Left cardiac atrium (tissue), 4 donors: ENCODE data around the gene SNX2. TPM values are rescaled to one million over a fixed set of nuclear protein-coding genes. Genes with fewer than 3 reads are reported as not detected.
A peak's percentile ranks its signal among the peaks of the same experiment; 100 is the strongest.
"Not testable (repeated sequence)": the region's sequence is repeated elsewhere in the genome, so short reads cannot be mapped to it uniquely, and the experiment has no call there.

ENCODE experiments used
- ATAC-seq, 2 donors: fragments of 200-7000 bp; cut with Tn5 transposase; one replicate each; pipeline ENCODE4 v1.9.1; 2020; ENCODE audit warnings: mild to moderate bottlenecking in 2 of 2, moderate library complexity in 2 of 2
- DNase-seq: peaks from one replicate; pipeline ENCODE4 v3.0.0-alpha.2; 2020
- intact Hi-C, 2 donors: fragments of 100-400 bp; cut with DNase I; formaldehyde crosslinking; loops; one replicate each; pipeline versions ENCODE4 v1.14.1 to v1.15.1; 2022 to 2023
- total RNA-seq, 2 donors: library from RNA; stranded (reverse); fragmentation: NEBNext Ultra II Directional; extraction: Animal tissue kit (Norgen Biotek cat#: 25700); gene quantifications; one replicate each; pipeline ENCODE4 v1.2.1, GENCODE V29; 2021
- donor health status: DM: no; HTN: yes; CAD: no.
- donor health status: DM: no; HTN: yes; CAD: no; lungs with severe emphysema.
- donor health status: DM: yes; HTN: yes; CAD: no.
- donor health status: Dilated cardiomyopathy.

Gene SNX2
- total RNA-seq, 2 donors from 2014 or later: 37.3 to 52.6 TPM

DNA sequence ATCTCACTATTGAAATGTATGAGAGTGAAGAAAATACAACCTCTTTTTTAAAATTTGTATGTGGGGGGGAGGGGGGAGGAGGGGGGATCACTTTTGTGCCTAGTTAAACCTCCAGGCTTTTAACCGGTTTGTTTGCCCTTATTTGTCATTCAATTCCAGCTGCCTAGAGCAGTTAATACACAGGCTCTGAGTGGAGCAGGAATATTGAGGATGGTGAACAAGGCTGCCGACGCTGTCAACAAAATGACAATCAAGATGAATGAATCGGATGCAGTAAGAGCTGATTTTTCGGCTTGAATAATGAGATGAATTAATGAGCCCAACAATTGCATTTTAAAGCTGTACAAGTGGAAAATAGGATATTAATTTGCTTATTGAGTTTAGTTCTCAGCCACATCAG lies 41.9 kb downstream of the SNX2 start:
- no peak for ATAC-seq
- no peak for DNase-seq
- intact Hi-C loops: no loop called here

DNA sequence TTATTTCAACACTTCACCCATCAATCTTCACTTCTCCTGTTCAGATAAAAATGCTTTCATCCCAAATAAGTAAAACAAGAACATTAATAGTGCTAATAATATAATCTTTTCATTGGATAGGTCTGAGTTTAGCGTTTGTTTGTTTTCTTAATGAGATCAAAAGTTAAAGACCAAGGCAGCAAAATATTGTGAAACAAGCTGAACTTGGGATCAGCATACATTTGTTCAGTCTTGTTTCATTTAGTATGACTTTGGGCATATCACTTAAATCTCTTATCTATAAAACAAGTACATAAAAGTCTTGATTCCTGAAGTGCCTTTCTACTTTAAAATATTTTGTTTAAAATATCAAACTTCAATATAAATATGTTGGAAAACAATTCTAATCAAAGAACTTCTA lies 57.1 kb downstream of the SNX2 start:
- no peak for DNase-seq
- intact Hi-C loops: no loop called here
- ATAC-seq: no peak

- ATAC-seq (no peak), DNase-seq (no peak)
- intact Hi-C loops: no loop called here
Measured at GRCh38 chr5:122835681-122836080, 60.8 kb downstream of the SNX2 start.

DNA sequence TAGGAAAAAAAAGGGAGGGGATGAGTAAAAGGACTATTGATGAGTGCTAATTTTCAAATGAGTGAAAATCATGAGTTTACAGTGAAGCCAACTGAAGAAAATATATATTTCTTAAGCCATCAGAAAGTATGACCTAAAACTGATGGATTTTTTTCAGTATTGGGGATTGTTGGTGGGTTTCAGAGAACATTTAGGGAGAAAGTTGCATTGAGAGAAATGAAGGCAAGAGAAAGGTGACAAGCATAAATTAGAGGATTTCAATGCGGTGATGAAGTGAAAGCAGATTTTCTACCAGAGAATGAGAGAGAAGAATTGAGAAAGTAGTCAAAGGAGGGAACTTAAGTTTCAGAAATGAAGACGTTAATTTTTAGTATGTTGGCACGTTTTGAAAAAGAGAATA lies 62.1 kb downstream of the SNX2 start:
- intact Hi-C loops: no loop called here
- DNase-seq: no peak
- ATAC-seq: no peak

DNA sequence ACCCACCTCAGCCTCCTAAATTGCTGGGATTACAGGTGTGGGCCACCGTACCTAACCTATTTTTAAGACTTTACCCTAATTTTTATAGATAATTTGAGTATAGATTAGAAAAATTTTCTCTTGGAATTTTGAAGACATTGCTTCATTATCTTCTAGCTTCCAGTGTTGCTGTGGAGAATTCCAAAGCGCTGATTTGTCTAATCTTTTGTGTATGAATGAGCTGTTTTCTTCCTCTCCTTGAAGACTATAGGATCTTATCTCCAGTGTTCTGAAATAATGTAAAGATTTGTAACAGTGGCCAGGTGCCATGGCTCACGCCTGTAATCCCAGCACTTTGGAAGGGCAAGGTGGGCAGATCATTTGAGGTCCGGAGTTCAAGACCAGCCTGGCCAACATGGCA lies 64.9 kb downstream of the SNX2 start:
- intact Hi-C loops: loop anchor here in 1 of 2 donors (5.0 to 10.0 kb wide), 2 partner anchors 65 to 337 kb away; partner anchors contain the start of gene SNX2
- DNase-seq (no peak), ATAC-seq (no peak)

DNA sequence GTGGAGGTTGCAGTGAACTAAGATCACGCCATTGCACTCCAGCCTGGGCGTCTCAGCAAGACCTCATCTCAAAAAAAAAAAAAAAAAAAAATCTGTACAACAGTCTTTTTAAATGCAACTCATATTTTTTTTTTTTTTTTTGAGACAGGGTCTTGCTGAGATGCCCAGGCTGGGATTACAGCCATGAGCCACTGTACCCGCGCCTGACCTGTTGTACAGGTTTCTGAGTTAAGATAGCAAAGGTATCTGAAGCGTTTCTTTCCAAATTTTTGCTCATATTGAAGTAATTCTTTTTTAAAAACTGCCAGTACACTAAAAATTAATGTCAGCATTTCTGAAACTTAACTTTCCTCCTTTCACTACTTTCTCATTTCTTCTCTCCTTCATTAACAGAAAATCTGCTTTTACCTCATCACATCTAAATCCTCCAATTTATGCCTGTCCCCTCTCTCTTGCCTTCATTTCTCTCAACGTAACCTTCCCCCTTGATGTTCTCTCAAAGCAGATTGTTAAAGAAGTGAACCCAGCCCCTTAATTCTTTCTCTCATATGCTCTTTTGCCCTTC lies 67.2 kb downstream of the SNX2 start:
- intact Hi-C loops: loop anchor here in 1 of 2 donors (5.0 to 10.0 kb wide), 2 partner anchors 67 to 340 kb away; partner anchors contain the start of gene SNX2
- DNase-seq (no peak), ATAC-seq (no peak)

DNA sequence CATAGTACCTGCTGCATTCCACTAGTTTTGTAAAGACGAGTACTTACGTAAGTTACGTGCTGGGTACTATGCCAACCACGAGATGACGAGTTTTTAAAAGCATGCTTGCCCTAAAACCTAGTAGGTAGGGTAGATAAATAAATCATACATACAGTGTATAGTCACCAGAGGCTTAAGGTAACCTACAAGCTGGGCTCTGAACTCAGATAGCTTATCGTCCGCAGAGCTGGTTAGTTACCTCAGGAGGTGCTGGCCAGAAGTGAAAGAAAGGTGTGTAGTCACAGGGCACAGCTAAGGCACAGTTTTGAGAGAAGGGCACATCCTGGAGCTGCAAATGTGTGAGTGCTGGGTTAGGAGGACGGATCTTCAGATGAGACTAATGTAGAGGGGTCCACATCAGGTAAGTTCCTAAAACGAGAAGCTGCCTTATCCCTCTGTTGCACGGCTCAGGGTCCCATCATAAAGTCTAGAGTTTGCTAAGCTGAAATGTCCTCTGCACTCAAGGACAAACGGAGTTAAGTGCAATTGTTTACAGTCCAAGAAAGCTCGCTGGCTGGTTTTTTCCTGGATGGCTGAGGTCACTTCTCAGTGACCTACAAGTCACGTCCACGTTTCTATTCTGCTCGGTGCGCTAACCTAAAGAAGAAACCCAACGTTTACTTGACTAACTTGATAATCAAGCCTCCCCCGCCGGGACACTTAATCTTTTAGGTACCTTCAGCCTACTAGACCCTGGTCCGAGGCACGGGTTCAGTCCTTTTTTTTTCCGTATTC lies 69.4 kb downstream of the SNX2 start:
- DNase-seq (peak; percentile 25), ATAC-seq (peak in 1 of 2 donors; percentile 5)
- intact Hi-C loops: loop anchor here in 1 of 2 donors (5.0 to 10.0 kb wide), 2 partner anchors 70 to 342 kb away; partner anchors contain the start of gene SNX2

DNA sequence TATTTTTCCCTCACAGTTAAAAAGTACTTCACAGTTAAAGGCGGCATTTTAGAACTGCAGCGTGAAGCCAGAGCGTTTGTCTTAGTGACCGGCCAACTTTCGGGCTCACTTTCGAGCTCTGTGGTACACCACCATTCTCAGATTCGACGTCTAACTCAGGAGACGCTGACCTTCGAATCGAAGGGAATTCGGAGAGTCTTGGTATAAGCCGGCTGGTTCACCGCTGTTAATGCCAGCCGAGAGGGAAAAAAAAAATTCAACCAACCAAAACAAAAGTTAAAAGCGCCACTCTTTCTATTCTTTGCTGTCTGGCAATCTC lies 70.0 kb downstream of the SNX2 start:
- intact Hi-C loops: loop anchor here in 1 of 2 donors (5.0 to 10.0 kb wide), 2 partner anchors 70 to 343 kb away; partner anchors contain the start of gene SNX2

DNA sequence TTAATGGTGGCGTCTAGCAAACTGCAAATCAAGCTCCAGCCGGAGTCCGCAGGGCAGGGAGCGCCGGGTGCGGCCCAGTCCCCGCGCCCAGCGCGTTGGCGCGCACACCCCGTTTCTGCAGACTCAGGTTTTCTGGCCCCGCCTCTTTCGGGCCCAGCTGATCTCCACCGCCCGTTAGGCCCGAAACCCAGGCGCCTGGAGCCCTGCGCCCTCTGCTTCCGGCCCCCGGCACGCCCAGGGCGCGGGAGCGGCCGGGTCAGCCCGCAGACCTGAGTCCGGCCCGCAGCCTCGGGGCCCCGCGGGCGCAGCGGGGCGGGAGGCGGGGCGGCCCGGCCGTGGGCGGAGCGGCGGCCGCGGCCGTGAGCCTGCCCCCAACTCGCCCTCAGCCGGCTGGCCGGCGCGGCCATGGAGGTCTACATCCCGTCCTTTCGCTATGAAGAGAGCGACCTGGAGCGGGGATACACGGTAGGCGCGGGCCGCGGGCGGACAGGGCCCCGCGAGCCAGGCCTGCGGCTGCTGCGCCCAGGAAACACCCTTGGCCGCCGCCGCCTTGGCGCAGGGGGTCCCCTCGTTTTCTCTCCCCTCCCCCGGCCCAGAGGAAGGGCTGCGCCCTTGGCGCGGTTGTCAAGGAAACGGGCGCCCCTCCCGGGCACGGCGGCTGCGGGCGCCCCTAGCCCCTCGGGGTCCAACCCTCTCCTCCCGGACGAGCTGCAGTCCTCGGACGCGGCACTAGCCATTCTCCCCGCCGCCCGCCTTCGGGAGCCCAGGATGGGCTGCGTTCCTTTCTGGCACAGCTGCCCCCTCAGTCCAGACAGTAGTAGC lies 70.6 kb downstream of the SNX2 start, which contains the start of gene SNX24:
Gene SNX24 (plus strand): TSS at position 385 of the 822 bp plus-strand sequence. CDS start 21 bp downstream, at position 406.
- intact Hi-C loops: loop anchor here in 1 of 2 donors (10.0 kb wide), 1 partner anchor 71 kb away; the partner anchor contains the start of gene SNX2
- ATAC-seq: peak; percentile 94 to 96
- peak; percentile 87 for DNase-seq

More for the DNA sequence above, 70.0 kb downstream of the SNX2 start:
- ATAC-seq: peak; percentile 6
- DNase-seq: no peak

DNA sequence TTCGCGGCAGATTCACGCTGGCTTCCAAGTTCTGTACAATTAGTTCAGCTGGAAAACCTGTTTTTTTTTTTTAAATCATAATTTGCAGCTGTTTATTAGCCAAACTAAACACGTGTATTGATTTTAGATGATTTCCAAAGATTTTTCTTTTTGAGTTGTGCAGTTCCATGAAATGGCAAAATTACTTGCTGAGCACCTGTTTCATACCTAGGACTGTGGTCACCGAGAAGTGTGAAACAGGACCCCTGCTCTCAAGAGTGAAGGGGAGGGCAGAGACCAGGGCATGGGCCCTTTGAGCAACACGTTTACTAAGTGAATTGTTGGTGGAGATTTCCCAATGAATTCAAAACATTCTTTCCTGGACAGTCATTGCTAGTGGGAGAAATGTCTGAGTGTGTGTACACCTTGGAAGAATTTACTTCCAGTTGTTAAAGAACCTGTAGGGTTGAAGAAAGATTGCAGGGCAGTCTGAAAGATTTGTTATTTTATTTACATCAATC lies 71.2 kb downstream of the SNX2 start:
- DNase-seq: no peak
- intact Hi-C loops: loop anchor here in 1 of 2 donors (10.0 kb wide), 1 partner anchor 71 kb away; the partner anchor contains the start of gene SNX2
- peak in 1 of 2 donors; percentile 45 for ATAC-seq

GRCh38 chr5:122847687-122848081 lies 72.8 kb downstream of the SNX2 start:
- intact Hi-C loops: loop anchor here in 1 of 2 donors (10.0 kb wide), 1 partner anchor 73 kb away; the partner anchor contains the start of gene SNX2
- no peak for DNase-seq
- no peak for ATAC-seq

- intact Hi-C loops: loop anchor here in 1 of 2 donors (10.0 kb wide), 1 partner anchor 75 kb away; the partner anchor contains the start of gene SNX2
- ATAC-seq (no peak), DNase-seq (no peak)
Measured at GRCh38 chr5:122849771-122850170, 74.9 kb downstream of the SNX2 start.

GRCh38 chr5:122857538-122857937 lies 82.7 kb downstream of the SNX2 start:
- intact Hi-C loops, ATAC-seq, DNase-seq: not testable (repeated sequence)

GRCh38 chr5:122858451-122858850 lies 83.6 kb downstream of the SNX2 start:
- intact Hi-C loops: no loop called here
- ATAC-seq (no peak), DNase-seq (no peak)

DNA sequence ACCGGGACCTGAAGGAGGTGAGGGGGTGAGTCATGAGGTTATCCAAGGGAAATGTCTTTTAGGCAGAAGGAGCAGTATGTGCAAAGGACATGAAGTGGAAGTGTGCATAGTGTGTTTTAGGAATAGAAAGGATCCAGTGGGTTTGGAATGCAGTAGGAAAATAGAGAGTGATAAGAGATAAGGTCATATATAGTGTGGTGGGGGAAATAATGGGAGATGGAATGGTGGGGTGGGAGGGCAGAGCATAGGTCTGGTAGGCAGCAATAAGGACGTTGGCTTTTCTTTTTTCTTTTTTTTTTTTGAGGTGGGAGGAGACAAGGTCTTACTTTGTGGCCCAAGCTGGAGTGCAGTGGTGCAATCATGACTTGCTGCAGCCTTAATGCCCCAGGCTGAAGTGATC lies 88.4 kb downstream of the SNX2 start:
- ATAC-seq: no peak
- no peak for DNase-seq
- intact Hi-C loops: no loop called here

DNA sequence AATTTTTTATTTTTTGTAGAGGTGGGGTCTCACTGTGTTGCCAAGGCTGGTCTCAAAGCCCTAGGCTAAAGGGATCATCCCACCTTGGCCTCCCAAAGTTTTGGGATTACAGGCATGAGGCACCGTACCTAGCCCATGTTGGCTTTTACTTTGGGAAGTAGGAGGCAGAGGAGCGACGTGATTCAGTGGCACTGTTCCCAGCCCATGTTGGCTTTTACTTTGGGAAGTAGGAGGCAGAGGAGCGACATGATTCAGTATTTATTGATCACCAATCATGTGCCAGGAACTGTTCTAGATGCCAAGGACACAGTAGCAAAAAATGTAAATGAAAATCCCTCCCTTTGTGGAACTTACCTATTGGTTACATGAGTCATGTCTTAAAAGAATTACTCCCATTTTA lies 88.8 kb downstream of the SNX2 start:
- ATAC-seq: no peak
- intact Hi-C loops: no loop called here
- no peak for DNase-seq

- intact Hi-C loops: no loop called here
- no peak for DNase-seq
- ATAC-seq: no peak
Measured at GRCh38 chr5:122864400-122864799, 89.5 kb downstream of the SNX2 start.

GRCh38 chr5:122864842-122865241 lies 90.0 kb downstream of the SNX2 start:
- ATAC-seq: no peak
- intact Hi-C loops: no loop called here

GRCh38 chr5:122870219-122870856 lies 95.5 kb downstream of the SNX2 start:
- intact Hi-C loops: no loop called here
- DNase-seq: no peak
- no peak for ATAC-seq

More at GRCh38 chr5:122864842-122865241, 90.0 kb downstream of the SNX2 start:
- DNase-seq: no peak
